ENCODE data around the gene HOXA2.

The HOXA2 gene

DNA sequence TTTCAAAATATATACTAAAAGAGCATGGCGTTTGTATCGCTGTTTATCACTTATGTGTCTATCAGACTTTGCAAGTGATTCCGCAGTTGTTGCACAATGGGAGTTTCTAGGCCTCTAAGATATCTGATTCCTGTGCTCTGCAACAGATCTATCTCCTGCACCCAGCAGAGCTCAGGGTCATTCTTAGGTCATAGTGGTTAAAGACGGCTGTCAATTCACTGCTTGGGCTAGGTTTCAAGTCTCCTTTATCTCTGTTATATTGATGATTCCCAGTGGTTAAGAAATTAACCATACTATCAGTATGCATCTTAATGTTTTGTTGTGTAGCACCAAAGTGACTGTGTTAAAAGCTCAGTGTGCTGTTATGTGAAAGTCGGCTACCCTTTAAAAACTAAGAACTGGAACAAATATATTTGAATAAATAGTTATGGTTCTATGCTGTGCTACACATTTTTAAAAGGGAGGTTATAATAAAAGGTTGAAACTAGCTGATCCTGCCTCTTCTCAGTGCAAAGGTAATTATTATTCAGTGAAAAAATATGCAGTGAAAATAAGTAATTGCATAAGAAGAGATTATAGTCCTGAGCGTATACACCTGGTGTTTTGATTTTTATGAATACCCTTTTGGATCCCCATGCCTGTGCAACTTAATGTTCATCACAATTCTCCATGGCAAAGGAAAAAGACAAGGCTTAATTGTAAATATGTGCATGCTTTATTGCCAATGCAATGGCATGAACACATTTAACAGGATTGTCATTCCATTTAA lies 30.7 kb downstream of the HOXA2 start:
- DNase-seq = no peak

DNA sequence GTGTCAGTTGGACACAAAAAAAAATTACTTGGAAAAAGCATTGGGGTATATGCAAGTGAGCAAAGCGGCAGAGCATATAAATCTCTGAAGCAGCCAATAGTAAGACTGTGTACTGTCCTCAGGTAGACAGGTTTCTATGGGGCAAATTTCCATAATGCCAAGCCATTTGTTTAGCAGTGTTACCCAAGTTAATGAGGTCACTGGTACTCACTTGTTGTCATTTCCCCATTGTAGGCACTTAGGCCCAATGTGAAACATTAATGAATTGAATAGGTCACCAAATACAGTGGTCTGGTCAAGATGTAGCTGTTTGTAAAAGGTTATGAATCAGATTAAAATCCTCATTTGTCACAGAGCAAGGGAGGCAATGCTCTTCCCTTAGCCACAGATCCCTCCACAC lies 34.2 kb downstream of the HOXA2 start:
- no peak for DNase-seq

DNA sequence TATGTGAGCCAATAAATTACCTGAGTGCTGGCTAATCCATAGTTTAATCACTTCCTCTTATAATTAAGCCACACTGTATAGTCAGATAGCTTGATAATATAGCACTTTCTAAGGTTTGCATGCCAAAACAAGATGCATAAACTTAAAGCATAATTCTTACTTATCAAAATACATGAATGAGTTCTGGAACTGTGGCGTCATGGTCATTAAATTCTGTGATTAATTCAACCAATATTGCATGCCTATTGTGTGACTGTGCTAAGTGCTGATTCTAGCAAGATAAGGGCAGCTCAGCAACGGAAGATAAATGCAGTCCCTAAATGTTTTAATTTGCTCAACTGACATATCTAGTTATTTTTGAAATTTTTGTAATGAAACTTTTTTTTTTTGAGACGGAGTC lies 36.3 kb downstream of the HOXA2 start:
- peak; percentile 79 for DNase-seq

DNA sequence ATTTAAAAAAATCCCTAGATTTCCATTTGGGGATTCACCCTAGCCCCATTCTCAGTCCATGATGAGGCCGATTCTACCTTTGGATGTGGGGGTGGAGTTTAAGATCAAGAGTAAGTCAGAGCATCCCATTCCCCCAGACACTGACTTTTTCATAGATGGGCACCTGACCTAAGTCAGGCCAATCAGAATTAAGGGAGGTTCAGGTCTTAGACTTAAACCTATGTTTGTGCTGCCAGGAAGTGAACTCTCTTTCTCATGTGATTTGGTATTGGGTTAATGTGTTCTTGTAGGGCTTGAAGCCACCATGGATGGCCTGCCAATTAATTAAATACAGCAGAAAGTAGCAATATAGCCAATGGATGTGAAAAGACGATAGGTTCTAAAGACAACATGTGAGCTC lies 36.8 kb downstream of the HOXA2 start:
- no peak for DNase-seq

DNA sequence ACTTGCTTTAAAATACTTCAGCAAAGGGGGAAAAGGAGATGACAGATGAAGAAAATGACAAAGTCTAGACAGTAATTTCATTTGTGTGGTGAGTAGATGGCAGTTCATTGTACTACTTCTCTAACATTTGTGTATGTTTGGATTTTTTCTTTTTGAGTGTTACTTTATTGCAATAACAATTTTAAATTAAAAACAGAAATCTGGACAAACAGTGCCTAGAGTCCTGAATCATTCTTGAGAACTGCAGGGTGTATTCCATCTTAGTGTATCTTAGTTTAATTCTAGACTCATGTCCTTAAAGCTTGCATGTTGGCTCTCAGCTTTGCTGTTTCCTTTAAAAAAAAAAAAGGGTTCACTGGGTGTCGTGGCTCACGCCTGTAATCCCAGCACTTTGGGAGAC lies 37.8 kb downstream of the HOXA2 start:
- no peak for DNase-seq

DNA sequence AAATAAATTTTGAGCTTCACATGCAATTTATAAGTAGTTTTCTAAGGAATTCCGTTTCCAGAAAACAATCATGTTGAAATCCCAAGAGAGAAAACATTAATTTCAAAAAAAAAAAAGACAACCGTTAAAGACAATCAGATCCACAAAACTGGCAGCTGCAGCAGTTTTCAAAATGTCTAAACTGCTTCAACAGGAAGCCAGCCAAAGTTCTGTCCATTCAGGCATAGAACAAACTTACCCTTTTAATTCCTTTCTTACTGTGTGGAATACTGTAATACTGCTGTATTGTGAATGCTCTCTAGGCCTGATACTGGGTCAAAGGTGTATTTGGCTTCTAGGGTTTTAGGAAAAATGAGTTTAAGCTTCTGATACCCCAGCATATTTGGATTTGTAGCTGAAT lies 38.3 kb downstream of the HOXA2 start:
- DNase-seq = peak; percentile 45

DNA sequence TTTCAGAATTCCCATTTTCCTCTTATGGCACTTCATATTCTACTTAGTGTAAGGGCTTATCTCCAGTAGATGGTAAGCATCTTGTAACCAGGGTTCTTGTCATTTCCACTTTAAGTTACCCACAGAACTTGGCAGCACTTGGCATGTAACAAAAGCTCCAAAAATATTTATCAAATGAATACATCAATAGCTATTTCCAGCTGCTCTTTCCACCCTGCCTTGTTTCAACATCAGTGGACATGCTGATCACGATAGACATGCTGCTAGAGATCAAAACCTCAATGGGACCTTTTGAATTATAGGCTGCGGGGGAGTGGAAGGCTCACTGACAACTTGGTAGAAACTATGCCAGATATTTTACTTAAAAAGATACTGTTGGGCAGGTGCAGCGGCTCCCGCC lies 39.5 kb downstream of the HOXA2 start:
- no peak for DNase-seq

DNA sequence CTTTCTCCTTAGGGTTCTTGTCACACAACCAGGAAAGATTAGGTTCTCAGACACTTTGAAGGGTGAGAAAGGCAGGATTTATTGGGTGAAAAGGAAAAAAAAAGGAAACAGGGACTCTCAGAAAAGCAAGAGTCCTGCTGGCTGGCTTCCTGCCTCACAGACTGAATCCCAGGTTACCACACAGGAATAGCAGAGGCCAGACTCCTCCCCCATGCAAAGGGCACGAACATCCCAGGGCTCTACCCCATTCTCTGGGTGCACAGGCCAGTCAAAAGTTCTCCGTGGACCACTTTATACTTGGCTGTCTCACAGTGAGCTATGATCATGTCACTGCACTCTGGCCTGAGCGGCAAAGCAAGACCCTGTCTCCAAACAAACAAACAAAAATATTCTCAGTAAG lies 49.3 kb downstream of the HOXA2 start:
- DNase-seq = no peak

DNA sequence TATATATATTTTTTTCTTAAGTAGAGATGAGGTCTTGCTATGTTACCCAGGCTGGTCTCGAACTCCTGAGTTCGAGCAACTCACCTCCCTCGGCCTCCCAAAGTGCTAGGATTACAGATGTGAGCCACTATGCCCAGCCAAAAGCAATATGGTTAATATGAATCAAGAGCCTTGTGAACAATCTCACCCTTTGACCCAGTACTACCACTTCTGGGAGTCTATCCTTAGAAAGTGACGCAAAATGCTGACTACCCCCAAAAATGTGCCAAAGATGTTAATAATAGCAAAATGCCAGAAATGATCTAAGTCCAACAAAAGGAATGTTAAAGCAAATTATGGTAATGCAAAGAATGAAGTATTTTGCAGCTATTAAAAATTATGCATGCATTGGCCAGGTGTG lies 51.0 kb downstream of the HOXA2 start:
- no peak for DNase-seq

Data from kidney glomerular epithelial cell (primary cell).